SK-N-SH treated with all-trans-retinoic acid at 6 μM for 48 hours (cell line): ENCODE results near the gene STX3.

Source experiments
- ARNTL ChIP-seq: fragments of 450-650 bp; formaldehyde crosslinking; IDR thresholded peaks from 2 replicates; pipeline ENCODE4 v1.5.0; 2020; ENCODE audit warnings: low read depth, mild to moderate bottlenecking, moderate library complexity, borderline replicate concordance
- CREB5 ChIP-seq: fragments of 250-450 bp; sonication (Bioruptor Pico); IDR thresholded peaks from 2 replicates; pipeline ENCODE4 v1.5.1; 2020; ENCODE audit warnings: low read depth, mild to moderate bottlenecking, moderate library complexity
- ESRRG ChIP-seq: fragments of 250-450 bp; sonication (Bioruptor Pico); IDR thresholded peaks from 2 replicates; pipeline ENCODE4 v1.6.1; 2021; ENCODE audit warnings: mild to moderate bottlenecking
- GLIS3 ChIP-seq: fragments of 250-450 bp; sonication (Bioruptor Pico); IDR thresholded peaks from 2 replicates; pipeline ENCODE4 v1.5.0; 2020; ENCODE audit warnings: mild to moderate bottlenecking, moderate library complexity
- PPARA ChIP-seq: fragments of 250-450 bp; sonication (Bioruptor Pico); IDR thresholded peaks from 2 replicates; pipeline ENCODE4 v1.5.0; 2020; ENCODE audit warnings: mild to moderate bottlenecking, borderline replicate concordance
- TCF4 ChIP-seq: fragments of 250-450 bp; sonication (Bioruptor Pico); IDR thresholded peaks from 2 replicates; pipeline ENCODE4 v1.8.0; 2021; ENCODE audit warnings: mild to moderate bottlenecking, moderate library complexity, borderline replicate concordance
- TSHZ2 ChIP-seq: fragments of 250-450 bp; sonication (Bioruptor Pico); IDR thresholded peaks from 2 replicates; pipeline ENCODE4 v1.5.0; 2020; ENCODE audit warnings: mild to moderate bottlenecking, moderate library complexity
- ZC3H10 ChIP-seq: fragments of 250-450 bp; sonication (Bioruptor Pico); IDR thresholded peaks from 2 replicates; pipeline ENCODE4 v1.5.1; 2021; ENCODE audit warnings: mild to moderate bottlenecking, moderate library complexity
- ZFP3 ChIP-seq: fragments of 250-450 bp; sonication (Bioruptor Pico); IDR thresholded peaks from 2 replicates; pipeline ENCODE4 v1.5.0; 2020; ENCODE audit warnings: mild to moderate bottlenecking, moderate library complexity
- ZFP30 ChIP-seq: fragments of 450-650 bp; formaldehyde crosslinking; IDR thresholded peaks from 2 replicates; pipeline ENCODE4 v1.5.0; 2022; ENCODE audit warnings: mild to moderate bottlenecking, moderate library complexity
- TF ChIP-seq, protein P1 (sequence below): fragments of 250-450 bp; sonication (Bioruptor Pico); IDR thresholded peaks from 2 replicates; pipeline ENCODE4 v1.8.0; 2020; ENCODE audit warnings: mild to moderate bottlenecking, moderate library complexity, borderline replicate concordance

- TF ChIP-seq, protein P1, sequence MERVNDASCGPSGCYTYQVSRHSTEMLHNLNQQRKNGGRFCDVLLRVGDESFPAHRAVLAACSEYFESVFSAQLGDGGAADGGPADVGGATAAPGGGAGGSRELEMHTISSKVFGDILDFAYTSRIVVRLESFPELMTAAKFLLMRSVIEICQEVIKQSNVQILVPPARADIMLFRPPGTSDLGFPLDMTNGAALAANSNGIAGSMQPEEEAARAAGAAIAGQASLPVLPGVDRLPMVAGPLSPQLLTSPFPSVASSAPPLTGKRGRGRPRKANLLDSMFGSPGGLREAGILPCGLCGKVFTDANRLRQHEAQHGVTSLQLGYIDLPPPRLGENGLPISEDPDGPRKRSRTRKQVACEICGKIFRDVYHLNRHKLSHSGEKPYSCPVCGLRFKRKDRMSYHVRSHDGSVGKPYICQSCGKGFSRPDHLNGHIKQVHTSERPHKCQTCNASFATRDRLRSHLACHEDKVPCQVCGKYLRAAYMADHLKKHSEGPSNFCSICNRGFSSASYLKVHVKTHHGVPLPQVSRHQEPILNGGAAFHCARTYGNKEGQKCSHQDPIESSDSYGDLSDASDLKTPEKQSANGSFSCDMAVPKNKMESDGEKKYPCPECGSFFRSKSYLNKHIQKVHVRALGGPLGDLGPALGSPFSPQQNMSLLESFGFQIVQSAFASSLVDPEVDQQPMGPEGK (CRISPR knock-in tag) = no peak
- TF ChIP-seq ARNTL (CRISPR knock-in tag) (no peak), ZC3H10 (CRISPR knock-in tag) (no peak), ZFP3 (CRISPR knock-in tag) (no peak), ESRRG (CRISPR knock-in tag) (no peak), TCF4 (no peak), GLIS3 (CRISPR knock-in tag) (no peak), ZFP30 (CRISPR knock-in tag) (no peak), CREB5 (CRISPR knock-in tag) (no peak), PPARA (no peak), TSHZ2 (CRISPR knock-in tag) (no peak)
Measured at GRCh38 chr11:59724066-59724465, 31.1 kb upstream of the STX3 start.
